Stimulated activated CD4-positive, alpha-beta T cell treated with anti-CD3 and anti-CD28 coated beads, Interleukin-1b, Interleukin-23, amount 100 ng/mL, for 24 hours (primary cell): ENCODE data around the gene LIMCH1.
"Not testable (repeated sequence)": the region's sequence is repeated elsewhere in the genome, so short reads cannot be mapped to it uniquely, and the experiment has no call there.

ENCODE experiments used
- DNase-seq, 4 experiments: peaks; one replicate each; pipeline ENCODE4 v3.0.0-alpha.2; 2020; ENCODE audit warnings: low read depth in 4 of 4, low spot score in 1 of 4

The LIMCH1 gene

DNA sequence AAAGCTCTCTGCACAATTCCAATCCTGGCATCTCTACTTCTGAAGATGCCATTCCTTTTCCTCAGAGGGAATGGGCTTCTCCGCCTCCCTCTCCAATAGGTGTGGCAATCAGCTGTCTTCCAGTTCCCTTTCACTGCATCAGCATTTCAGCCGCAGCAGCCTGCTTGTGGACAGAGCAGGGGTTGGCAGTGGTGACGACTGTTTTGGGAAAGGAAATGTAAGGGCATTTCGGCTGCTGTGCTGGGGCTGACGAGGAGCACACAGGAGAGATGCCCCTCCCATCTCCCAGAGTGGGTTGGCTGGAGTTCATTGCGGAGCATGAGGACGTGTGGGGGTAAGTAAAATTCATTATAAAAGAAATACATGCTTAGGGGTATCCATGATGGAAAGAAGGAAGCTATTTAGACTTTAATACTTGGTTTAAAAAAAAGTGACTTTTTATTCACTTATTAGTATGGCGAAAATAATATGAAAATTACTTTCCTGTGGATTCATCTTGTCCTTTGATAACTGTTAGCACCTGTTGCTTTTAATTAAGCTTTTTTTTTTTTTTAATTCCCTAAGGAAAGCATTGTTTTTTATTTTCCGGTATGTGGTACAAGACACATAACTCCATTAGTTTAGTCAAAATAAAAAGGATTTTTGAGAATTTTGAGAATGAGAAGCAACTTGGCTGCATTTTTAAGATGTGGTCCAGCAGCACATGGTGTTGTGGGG is at the start of gene LIMCH1:
LIMCH1 (plus strand) TSS at position 141 of the 717 bp plus-strand sequence. CDS start 67,839 bp downstream, outside the sequence.
- DNase-seq = no peak

GRCh38 chr4:41491081-41491576 is 46.8 kb upstream of the LIMCH1 start:
- not testable (repeated sequence) for DNase-seq

DNA sequence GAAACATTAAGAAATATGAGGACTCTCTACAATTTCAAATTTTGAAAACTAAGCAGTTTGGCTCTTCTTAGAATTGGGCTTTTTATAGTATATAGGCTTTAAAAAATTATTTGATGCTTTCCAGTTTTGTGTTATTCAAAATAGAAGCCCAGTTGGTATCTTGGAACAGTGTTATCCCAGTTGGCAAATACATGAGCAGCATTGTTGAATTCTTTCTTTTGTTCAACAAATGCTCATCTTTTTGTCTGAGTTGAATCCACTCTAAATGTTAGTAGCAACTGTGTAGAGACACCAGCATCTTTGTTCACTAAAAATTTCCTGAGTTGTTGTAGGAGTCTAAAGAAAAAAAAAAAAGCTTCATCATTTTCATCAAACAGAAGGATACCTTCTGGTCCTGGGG is 41.0 kb upstream of the LIMCH1 start:
- DNase-seq = no peak

DNA sequence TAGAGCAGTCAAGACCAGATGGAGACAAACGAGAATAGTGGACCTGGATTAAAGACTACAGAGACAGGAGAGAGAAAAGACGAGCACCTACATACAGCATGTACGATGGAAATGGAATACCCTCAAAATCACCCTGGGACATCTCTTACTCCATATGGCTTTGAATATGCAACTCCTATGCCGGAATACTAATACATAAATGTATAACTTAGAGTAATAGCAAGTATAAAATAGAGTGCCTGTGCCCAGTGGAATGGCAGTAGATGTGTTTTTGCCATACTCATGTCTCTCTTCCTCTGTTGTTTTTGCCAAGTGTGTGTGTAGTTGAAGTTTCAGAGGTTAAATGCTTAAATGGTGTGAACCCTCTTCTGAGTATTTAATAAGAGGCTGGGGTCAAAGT is 39.8 kb upstream of the LIMCH1 start:
- DNase-seq = no peak

GRCh38 chr4:41504167-41504818 is 33.7 kb upstream of the LIMCH1 start:
- no peak for DNase-seq

DNA sequence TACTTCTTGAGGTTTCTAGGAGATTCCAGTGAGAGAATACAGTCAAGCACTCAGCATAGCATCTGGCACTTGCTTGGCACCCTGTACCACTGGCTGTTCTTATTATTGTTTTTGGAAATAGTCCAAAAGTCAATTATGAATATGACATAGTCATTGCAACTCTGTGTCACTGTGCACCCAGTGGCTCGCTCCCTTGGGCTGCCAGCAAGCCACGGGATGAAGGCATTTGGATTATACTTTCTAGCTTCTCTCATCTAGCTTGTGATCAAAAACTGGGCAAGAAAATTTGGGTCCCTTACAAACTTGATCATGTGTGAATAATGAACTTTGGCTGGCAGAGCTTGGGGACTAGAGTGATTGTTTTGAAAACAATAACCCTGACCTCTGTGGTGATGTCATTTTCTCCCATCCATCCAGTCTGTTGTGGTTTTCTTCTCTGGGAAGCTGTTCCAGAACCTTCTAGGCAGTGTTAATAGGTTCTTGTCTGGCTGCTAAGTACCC is 32.7 kb upstream of the LIMCH1 start:
- no peak for DNase-seq

- DNase-seq = no peak
Measured at GRCh38 chr4:41506130-41506529, 31.8 kb upstream of the LIMCH1 start.

GRCh38 chr4:41507291-41507947 is 30.5 kb upstream of the LIMCH1 start:
- no peak for DNase-seq

DNA sequence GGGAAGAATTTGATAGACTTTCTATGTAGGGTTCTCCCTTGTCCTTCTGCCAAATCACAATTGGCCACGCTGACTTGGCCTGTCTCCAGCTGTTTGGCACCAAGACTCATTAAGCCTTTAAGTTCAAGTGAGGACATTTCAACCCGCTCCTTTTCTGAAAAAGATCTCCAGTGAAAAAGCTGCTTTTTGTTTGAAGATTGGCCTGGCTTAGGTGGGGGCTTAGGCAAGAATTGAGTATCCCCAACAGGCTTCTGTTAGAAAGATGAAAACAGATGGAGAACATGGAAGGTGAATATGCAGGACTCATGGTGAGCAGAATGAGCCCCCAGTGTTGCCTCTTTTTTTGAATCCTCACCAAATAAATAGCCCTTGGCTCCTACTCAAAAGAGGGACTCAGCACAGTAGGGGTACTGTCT is 28.5 kb upstream of the LIMCH1 start:
- DNase-seq = no peak

DNA sequence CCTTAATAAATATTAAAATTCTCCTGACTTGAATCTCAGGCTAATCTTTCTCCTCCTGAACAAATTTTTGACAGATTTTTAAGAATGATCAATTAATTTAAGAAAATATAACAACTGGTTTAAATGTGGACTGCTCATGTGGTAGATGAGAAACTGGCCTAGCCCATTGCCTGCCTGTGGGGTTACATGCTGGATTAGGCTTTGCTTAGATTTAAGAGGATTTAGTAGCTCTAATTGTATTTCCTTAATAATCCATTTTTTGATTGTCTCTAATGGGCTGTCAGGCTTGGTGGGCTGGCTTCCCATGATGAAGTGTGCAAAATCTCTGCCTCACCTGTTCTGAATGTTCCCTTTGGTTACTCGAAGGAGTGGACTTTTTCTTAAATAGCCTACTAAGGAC is 27.8 kb upstream of the LIMCH1 start:
- no peak for DNase-seq

- DNase-seq = no peak
Measured at GRCh38 chr4:41512136-41512535, 25.8 kb upstream of the LIMCH1 start.

GRCh38 chr4:41512596-41512995 is 25.4 kb upstream of the LIMCH1 start:
- DNase-seq = no peak

DNA sequence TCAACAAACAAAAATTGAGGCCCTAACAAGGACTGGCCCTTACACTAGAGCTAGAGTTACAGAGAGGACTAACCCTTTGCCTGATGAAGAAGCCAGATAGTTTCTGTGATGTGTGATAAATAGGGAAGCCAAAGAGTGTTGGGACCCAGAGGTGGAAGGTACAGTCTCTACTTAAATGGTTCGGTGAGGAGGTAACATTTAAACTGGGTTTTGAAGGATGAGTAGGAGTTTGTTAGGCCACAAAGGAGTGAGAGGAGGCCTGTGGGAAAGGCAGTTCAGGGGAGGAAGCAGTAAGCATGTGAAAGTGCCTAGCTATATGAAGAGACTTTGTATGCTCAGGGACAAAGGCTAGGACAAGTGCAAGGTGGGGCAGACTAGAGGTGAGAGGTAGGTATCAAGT is 23.8 kb upstream of the LIMCH1 start:
- DNase-seq = no peak

DNA sequence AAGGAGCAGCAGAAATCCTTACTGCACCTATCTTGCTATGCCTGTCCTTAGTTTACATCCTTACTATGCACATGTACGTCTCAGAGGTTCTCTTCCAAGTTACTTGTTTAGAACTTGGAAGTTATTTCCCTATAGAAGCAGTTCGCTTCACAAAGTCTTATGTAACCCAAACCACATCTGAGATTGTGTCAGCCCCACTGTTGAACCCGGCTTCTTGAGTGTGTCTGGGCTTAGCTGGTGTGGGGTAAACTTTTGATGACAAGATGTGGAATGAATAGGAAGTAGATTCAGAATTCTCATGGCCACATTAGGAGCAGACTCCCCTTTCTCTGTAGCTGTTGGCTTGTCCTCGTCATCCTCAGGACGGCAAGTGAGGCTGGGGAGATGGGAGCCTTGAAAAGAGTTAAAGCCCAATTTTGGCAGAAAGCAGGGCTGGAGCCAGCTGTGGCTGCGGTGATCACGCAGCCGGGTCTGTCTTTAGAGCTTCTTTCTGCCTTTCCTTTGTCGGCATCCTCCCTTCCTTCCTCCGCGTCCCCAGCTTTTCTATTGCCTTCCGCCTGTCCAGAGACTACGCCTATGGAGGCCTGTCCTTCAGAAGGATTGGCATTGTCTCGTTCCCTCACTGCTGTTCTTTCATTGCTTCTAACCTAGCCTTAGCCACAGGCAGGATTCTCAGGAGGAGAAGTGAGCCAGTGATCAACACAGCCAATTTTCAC is 23.0 kb upstream of the LIMCH1 start:
- DNase-seq = no peak

DNA sequence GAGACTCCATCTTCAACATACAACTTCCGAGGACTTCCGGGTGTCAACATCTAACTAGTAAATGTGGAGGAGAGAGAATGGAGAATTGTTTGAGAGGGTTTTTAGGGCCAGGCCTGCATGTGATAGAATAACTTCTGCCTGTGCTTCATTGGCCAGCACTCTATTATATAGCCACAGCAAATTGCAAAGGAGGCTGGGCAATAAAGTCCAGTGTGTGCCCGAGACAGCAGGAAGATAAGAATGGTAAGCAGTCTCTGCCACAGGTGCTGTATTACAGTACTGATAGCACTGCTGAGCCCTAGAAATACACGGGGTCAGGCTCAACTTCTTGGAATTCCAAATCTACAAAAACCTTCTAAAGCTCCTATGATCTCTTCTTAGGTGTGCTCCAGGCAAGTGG is 20.8 kb upstream of the LIMCH1 start:
- no peak for DNase-seq

- no peak for DNase-seq
Measured at GRCh38 chr4:41517747-41518146, 20.2 kb upstream of the LIMCH1 start.

DNA sequence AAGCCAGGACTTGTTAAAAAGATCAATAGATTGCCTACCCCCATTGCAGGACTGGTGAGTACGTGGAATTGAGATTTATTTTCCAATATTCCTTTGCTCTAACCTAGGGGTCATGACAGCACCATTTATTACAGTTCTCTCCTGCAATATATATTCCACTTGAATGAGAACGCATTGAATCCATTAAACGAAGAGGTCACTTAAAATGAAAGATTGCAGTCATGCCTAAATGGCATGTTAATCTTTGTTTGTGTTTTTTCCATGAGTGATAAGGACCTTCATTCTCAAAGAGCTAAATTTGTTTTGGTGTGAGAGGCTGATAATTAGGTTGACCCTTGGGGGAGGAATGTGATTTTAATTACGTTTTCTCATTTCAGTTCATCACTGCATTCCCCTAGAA is 13.5 kb upstream of the LIMCH1 start:
- DNase-seq = no peak

DNA sequence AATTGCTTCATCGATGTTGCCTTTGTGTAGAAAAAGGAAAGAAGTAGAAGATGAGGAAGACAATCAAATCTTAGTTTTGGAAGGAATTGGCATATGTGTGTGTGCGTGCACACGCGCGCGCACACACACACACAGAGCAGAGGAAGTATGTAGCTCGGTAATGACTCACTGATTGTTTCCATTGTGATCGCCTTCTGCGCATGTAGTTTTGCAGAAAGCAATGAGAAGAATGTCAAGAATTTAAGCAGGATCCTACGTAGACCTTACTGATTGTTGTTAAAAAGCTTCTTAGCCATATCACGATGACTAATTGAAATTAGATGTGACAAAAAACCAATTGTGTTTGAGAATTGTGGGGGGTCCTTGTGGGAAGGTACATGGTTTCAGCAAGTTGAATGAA is 12.8 kb upstream of the LIMCH1 start:
- no peak for DNase-seq

DNA sequence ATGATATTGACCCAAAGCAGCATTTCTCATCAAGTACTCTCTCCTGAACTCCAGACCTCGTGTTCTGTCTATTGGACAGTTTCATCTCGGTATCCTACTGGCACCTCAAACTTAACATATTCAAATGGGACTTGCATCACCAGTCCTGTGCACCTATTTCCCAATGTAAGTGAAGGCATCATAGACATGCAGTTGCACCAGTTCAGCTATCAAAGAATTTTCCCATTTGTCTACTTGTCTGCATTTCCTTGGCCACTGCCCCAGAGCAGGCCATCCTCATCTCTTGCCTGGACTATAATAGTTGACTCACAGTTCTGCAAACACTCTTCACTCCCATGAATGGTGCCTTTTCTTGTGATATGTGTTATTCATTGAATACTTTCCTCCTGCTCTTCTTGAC is 11.3 kb upstream of the LIMCH1 start:
- DNase-seq = no peak

DNA sequence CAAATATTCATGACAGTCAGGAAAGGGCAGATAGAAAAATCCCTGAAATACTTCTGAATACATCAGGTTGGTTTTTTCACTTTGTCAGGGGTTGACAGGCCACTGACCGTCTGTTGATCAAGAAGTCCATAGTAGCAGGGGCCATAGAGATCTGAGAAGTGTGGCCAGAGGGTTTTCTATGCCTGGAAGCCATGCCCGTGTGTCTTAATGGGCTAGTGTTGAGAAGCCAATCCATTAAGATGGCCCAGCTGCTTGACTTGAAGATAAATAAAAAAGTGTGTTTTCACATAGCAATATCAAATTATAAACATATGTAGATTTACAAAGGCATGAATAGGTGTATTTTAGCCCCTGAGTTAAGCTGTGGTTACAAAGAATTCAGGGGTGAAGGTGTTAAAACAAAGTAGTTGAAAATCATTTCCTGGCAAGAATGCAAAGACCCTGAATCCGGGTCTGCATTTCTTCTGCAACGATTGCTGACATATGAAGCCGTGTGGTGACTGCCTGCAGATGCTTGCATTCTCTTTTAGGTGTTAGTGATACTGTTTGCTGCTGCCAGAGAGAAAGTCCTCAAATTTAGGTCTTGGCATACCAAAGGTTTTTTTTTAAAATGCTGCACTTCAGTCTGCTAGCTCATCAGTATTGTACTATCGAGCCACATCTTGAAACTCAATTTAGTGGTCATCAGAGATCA is 9.3 kb upstream of the LIMCH1 start:
- no peak for DNase-seq

- DNase-seq = no peak
Measured at GRCh38 chr4:41530741-41531140, 7.2 kb upstream of the LIMCH1 start.
